HT-29 (cell line): Measurements from ENCODE around the gene GIPR. TPM values are rescaled to one million over a fixed set of nuclear protein-coding genes. Genes with fewer than 3 reads are reported as not detected.
"Not testable (repeated sequence)": the region's sequence is repeated elsewhere in the genome, so short reads cannot be mapped to it uniquely, and the experiment has no call there.

Experiments used
- DNase-seq: peaks from one replicate; pipeline ENCODE4 v3.0.0-alpha.2; 2015; ENCODE audit warnings: low spot score
- total RNA-seq: library from RNA; depleted of rRNA; stranded (reverse); fragments of >200 nt; shearing (Covaris generic); gene quantifications from 2 replicates; pipeline ENCODE4 v1.2.3, GENCODE V29; 2014; rRNA removed

The GIPR gene, protein sequence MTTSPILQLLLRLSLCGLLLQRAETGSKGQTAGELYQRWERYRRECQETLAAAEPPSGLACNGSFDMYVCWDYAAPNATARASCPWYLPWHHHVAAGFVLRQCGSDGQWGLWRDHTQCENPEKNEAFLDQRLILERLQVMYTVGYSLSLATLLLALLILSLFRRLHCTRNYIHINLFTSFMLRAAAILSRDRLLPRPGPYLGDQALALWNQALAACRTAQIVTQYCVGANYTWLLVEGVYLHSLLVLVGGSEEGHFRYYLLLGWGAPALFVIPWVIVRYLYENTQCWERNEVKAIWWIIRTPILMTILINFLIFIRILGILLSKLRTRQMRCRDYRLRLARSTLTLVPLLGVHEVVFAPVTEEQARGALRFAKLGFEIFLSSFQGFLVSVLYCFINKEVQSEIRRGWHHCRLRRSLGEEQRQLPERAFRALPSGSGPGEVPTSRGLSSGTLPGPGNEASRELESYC
- total RNA-seq = 4.3 and 5.1 TPM in 2 replicates

DNA sequence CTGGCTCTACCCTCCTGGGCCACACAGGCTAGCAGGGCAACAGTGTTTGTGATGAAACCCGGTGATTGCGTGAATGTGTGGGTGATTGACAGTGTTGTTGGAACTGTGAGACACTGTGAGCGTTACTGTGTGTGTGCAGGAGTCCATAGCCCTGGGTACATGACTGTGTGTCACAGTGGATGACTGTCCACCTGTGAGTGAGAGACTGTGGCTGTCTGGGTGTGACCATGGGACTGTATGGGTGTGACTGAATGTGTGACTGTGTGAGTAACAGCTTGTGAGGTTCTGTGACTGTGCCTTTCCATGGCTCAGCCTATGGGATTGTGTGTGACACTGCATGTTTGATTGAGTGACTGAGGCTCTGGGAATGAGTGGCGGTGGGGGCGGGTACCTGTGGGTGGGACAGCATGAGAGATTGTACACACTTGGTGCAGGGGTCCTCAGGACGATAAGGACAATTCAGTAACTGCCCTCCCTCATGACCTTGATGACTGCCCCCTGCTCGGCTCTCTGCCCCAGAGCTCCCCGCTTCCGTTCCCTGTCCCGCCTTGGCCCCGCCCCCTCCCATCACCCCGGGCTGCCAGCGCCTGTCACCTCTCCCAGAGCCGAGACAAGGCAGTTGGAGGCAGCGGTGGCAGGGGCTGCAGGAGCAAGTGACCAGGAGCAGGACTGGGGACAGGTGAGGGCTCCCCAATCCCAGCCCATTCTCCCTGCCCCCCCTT is at the start of gene GIPR:
Gene GIPR, plus strand, starts transcription at position 602 of the 722 bp plus-strand sequence. CDS start 1,300 bp downstream, outside the sequence.
- DNase-seq = peak; percentile 76

DNA sequence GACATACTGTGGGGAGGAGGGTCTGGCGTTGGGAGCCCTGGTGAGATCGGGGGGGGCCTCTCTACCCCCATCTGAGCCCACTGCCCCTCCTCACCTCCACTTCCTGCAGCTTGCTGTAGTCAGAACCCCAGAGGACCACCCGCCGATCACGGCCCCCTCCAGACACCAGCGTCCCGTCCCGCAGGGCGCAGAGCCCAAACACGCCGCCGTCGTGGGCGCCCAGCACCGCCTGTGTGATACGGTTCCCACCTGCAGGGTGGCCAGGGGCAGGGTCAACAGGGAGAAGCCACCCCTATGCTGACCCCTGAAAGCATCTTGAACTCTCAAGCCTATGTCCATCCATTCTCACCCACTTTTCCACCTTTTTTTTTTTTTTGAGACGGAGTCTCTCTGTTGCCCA is 46.6 kb upstream of the GIPR start:
- DNase-seq = no peak

DNA sequence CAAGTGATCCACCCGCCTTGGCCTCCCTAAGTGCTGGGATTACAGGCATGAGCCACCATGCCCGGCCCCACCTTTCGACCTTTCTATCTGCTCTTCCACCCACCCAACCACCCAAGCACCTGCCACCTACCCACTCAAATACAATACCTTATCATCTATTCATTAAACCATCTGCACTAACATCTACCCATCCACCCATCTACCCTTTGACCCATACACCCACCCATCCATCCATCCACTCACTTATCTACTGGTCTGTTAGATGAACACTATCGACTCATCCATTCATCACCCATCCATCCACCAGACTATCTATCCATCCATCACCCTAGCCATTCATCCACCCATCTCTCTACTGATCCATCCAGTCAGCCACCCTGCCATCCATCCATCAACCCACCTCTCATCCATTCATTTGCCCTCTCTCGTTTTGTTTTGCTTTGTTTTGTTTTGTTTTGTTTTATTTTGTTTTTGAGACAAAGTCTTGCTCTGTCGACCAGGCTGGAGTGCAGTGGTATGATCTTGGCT is 46.0 kb upstream of the GIPR start:
- no peak for DNase-seq

DNA sequence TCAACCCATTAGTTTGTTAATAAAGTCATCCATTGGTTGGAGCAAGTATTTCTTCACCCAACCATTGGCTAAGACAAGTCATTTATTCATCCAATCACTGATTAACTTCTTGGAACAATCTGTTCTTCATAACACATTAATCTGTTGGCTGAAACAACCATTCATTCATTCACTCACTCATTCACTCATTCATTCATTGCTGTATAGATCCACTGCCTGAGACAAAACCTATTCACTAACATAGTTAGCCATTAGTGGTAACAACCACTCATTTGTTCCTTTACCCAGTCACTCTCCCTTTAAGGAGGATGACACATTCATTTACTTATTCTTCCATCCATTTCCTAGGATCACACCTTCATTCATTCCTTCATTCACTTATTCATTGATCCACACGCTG is 44.0 kb upstream of the GIPR start:
- no peak for DNase-seq

DNA sequence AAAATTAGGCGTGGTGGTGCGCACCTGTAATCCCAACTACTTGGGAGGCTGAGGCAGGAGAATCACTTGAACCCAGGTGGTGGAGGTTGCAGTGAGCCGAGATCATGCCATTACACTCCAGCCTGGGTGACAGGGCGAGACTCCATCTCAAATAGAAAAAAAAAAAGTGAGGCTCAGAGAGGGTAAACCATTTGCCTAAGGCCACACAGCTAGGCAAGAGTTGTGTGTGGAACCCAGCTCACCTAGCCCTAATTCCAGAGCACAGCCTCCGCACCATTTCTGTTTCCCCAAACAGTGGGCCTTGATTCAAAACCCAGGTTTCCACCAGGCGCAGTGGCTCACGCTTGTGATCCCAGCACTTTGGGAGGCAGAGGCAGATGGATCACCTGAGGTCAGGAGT is 39.8 kb upstream of the GIPR start:
- not testable (repeated sequence) for DNase-seq

DNA sequence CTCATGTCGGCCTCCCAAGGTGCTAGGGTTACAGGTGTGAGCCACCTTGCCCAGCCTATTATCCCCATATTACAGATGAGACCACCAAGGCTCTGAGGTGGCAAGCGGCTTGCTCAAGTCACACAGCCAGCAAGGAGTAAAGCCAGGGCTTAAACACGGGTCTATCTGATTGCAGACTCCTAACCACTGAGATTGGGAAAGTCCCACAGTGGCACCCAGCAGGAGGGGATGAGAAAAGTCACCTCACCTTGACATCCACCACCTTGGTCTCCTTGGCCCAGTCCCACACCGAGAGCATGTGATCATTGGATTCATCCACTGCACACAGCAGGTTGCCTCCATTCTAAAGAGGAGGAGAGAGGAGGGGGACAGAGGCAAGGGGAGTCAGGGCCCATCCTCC is 38.3 kb upstream of the GIPR start:
- no peak for DNase-seq

DNA sequence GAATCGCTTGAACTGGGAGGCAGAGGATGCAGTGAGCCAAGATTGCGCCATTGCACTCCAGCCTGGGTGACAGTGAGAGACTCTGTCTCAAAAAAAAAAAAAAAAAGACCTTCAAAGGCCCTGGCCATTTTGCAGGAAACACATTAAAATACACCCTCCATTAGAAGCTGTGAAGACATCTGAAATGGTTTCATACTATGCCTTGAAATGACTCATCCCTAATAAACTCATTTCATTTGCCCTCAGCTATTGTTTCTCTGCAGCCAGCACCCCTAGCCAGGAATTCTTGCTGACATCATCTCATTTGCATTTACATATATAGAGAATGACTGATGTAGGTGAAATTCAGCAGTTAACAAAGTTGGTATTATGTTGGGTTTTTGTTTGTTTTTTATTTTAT is 37.6 kb upstream of the GIPR start:
- DNase-seq = peak; percentile 67

DNA sequence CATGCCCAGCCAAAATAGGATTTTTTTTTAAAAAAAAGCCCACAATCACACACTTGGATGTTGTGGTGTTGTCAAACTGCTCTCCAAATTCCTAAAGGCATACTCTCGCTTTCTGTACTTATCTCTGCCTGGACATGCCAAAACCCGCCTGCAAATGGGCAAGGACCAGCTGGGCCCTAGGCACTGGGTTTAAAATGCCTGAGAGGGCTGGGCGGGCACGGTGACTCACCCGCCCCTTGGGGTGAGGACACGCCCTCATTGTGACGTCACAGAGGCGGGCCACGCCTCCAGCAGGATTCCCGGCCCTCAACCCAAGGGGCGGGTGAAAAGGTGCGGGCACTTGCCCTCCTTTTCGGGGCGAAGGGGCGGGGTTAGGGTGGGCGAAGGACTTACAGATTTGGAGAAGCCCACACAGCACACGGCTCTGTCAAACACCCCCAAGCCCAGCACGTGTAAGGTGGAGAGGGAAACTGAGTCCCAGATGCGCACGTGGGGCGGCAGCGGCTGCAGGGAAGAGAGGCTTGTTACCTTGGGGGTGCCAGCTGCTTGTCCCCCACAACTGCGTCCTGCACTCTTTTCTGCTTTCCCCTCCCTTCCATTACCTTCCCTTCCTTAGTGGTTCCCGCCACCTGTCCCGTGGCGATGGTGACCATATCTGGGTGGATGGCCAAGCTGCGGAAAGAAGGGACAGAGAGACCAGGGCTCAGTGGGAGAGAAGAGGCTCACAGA is 35.4 kb upstream of the GIPR start:
- peak; percentile 93 for DNase-seq

DNA sequence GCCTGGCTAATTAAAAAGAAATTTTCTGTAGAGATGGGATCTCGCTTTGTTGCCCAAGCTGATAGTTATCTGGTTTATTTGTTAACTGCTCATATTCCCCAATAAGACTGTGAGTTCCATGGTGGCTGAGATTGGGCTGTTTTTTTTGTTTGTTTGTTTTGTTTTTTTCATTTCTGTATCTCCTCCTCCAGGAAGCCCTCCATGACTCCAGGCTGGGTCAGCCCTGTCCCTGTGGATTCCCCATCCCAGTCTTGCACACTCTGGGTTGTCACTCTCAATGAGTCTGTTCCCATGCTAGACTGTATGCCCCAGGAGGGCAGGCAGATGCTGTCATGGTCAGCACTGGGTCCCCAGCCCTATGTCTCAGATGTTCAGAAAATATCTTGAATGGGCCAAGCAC is 31.7 kb upstream of the GIPR start:
- no peak for DNase-seq

DNA sequence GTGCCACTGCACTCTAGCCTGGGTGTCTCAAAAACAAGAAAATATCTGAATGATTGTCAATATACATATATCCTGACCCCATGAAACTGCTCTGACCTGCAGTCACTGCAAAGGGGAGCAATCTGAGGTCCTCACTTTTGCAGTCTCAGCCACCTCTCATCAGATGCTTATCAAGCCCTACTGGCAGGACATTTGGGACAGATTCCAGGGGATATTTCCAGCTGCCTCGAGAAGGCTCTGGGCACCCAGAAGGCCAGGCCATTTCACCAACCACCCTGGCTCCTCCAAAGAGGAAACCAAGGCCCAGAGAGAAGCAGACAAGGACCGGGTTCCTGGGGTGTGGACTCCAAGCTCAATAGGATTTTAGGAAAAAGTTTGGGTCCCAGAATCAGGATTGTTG is 31.1 kb upstream of the GIPR start:
- DNase-seq = no peak

DNA sequence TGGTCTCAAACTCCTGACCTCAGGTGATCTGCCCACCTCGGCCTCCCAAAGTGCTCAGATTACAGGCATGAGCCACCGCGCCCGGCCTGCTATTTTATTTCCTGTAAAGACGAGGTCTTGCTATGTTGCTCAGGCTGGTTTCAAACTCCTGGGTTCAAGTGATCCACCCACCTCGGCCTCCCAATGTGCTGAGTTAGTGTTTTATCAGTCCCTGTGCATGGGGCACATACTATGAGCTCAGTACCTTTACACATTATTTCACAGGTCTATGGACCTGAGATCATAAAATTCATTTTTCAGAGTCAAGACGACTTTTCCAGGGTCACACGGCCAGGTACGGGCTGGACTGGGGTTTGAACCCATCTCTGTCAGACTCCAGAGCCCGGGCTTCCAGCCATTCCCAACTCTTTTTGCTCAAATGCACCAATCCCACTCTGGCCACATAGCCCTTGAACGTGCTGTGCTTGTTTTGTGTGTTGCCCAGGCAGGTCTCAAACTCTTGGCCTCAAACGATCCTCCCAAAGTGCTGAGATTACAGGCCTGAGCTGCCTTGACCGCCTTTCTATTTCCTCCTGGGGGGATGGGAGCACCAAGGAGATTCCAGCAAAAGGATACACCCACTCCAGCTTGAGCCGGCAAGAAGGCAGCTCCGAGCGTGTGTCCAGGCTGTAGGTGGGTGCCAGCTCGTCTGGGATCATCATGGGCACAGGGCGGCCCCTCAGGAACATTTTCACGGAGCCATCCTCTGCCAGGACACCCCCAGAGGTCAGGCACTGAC is 29.9 kb upstream of the GIPR start:
- DNase-seq = peak; percentile 65

DNA sequence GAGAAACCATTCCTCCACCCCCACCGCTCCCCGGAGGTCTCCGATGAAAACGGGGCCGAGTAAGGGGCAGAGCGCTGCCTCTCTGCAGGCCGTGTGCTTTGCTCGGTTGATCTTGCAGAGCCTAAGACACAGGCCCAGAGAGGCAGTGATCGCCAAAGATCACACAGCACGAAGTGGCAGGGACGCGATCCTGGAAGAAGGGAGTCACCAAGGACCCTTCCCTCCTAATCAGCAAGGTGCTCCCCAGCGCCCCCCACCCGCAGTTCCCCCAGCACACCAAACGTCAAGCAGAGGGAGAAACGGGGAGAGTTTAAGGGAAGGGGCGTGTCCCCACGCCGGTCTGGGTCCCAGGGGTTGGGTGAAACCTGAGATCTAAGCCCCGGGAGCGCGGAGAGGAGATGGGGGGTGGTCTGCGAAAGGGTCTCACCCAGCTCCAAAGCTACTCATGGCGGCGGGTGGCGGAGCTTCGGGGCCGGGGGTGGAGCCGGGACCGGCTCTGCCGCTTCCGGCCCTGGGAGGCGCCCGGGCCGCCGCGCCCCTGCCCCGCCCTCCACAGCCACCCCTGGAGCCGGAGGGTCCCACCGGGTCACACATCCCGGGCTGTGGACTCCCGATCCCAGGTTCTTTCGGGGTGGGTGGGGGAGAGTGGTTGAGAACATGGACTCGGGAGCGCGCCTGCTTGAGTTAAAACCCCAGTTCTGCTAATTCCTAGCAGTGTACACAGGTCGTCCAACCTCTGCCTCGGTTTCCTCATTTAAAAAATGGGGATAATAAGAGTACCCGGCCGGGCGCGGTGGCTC is 28.9 kb upstream of the GIPR start, which contains the start of gene EML2:
Gene EML2, minus strand, starts transcription at position 468 of the 800 bp plus-strand sequence. Its CDS starts 21 bp downstream, at position 447.
- DNase-seq = peak; percentile 57

DNA sequence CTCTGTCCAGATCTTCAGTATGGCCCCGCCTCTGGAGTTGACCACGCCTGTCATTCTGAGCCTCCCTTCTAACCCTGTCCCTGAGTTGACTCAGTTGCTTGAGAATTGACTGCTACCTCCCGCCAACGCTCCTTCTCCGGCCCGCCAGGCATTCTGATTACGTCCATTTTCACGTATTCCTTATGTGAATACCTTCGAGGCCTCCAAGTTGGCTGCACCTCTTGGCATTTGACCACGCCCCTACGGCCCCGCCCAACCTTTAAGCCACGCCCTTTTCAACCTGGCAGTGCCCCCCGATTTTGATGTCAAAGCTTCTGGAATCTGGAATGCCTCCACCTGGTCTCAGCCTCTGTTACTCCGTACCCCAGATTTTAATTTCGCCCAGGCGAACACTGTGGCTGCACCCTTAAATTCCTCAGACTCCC is 27.2 kb upstream of the GIPR start:
- no peak for DNase-seq

DNA sequence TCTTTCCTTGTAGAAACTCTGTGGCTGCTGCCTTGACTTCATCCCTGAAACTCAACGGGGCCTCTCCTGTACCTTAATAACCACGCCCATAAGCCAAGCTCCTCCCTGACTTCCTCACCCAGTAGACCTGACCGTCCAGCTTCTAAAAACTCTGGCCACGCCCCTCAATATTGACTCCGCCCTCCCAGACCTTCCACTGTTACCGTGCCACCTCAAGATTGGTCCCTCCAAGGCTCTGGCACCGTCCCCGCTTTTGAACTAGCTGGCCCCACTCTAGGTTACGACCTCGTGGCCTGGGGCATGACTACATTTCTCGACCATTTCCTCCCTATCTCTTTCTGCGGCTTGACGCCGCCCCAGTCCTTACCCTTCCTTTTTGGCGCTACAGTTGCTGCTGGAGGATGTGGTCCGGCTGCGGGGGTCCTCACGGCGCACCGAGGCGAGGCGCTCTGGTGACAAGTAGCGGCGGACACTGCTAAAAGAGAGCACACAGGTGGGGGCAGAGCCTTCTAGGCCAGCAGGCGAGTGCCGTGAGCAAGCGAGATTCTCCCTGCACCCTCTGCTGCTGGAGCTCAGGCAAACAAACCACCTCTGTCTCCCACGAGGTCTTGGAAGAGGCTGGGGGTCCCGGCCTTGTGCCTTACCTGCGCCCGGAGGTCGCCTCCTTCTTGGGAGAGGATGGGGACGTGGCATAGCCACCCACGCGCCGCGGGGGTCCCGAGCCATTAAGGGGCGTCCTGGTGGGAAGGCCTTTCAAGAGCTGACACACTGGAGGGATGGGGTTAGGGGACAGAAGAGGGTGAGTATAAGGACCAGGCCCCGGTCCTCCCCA is 26.5 kb upstream of the GIPR start:
- DNase-seq = peak; percentile 100

DNA sequence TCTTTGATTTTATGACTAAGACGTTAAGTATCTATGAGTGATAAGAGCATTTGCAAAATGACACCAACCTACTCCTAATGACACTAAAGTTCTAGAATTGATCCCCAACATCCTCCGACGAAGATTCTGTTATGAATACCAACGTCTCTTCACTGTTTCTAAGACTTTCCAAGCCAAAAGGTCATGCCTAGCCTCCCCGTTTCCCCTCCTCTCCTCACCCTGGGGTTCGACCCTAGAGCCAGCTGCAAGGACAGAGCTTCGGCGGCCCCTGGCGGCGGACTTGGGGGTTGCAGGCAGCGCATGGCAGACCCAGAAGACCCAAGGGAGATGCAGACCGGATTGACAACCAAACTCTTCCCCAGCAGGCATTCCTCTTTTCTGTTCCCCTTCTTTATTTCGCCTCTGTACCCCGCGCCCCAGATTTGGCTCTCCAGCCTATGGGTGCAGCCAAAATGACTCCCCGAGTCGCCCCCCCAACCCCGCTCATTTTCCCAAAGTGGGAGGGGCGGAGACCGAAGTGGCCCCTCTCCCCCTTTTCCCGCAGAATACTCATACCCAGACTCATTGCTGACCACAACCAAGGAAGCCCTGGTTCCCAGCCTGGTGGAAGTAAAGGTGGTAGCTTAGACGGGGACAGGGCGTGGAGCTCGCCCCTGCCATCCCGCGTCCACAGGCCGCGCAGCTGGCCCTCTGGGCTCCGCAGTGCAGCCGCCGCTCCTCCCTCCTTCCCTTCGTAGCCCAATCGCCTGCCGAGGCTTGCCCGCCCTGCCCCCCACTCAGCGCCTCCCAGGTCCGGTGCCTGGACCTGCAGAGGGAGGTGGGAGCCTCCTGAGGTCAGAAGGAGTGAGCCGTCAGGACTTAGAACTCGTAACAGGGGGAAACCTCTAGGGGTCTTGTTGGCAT is 24.7 kb upstream of the GIPR start:
- peak; percentile 98 for DNase-seq

DNA sequence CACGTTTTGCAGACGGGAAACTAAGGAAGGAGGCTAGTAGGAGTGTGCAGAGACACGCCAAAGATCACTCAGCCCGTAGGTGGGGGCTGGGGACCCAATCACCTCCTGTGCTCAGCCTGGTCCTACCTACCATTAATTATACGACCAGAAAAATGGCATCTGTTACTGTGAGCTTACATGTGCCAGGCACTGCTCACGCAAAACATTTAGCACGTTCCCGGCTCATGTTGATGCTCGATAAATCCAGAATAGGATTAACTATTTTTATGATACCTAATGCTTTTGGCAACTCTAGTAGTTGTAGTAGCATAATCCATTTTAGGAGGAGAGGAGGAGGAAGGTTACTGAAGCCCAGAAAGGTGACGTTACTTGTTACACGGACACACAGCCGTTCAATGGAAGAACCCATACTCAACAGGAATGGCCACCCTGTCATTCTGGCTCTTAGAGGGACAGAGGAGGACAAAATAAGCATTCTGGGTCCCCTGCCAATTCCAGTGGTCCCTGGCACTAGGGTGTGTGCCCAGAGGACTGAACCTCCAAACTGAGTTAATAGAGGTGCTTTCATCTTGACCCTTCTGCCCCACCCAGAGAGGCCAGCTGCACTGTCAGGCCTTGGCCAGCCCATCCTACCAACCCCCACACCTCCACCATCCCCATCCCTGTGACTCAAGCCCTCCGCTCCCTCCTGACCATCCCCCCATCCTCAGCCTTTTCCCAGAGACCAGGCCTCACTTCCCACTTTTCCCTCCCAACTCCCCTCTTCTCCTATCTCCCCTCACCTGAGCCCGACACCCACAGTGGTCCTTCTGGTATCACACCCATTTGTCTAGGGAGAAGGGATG is 23.9 kb upstream of the GIPR start:
- no peak for DNase-seq

DNA sequence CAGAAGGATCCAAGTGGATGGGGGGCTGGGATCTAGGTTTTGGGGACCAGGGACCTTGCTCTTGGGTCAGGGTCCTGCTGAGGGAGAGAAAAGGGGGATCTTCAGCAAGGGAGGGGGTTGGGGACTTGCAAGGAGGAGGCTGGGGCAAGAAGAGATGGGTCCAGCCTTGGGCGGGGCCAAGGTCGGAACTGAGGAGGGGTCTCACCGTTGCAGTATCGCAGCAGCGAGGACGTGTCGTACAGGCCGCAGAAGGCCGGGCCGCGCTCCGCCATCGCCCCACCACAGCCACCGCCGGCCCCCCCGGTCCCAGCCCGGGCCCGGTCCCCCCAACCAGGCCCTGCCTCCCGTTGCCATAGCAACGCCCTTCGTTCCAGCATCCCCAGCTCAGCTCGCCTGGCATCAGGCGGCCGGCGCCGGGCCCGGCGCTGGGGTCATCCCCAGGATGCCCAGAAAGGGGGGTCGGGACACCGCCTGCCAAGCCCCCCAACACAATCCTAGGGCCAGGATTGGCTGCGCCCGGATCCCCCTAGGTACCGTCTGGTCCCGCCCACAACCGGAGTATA is 22.9 kb upstream of the GIPR start:
- DNase-seq = no peak
